ENCODE data around the gene ELMO3. TPM values are rescaled to one million over a fixed set of nuclear protein-coding genes. Genes with fewer than 3 reads are reported as not detected.

Gene ELMO3
- total RNA-seq, 4 donors from 2014 or later, result 0.51 to 1.5 (median 0.93) TPM

DNA sequence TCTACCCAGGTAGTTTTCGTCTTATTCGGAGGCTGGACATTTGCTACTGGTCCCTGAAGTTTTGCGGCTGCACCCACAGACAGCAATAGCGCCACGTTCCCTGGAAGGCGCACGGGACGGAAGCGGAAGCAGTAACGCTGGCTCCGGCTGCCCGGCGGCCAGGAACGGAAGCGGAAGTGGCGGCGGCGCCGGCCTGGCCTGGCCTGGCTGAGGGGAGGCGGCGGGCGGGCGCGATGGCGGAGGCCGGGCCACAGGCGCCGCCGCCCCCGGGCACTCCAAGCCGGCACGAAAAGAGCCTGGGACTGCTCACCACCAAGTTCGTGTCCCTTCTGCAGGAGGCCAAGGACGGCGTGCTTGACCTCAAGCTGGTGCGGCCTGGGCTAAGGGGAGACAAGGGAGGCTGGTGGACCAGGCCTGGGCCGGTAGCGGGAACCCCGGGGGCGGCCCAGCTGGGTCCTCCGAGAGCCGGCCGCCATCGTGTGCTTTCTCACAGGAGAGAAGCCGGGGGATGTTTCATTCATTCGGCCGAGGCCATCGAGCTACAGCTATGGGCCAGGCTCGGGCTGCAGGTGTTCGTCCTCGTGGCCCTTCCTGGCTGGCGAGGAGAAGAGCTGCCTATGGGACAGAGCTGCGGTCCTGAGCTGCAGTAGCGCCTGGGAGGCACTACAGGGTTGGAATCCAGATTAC lies 6.8 kb upstream of the ELMO3 start, which contains the start of gene E2F4:
TSS of gene E2F4 (plus strand) at position 161 of the 687 bp plus-strand sequence. CDS start at position 234, 73 bp downstream.
- TF ChIP-seq, protein P1, sequence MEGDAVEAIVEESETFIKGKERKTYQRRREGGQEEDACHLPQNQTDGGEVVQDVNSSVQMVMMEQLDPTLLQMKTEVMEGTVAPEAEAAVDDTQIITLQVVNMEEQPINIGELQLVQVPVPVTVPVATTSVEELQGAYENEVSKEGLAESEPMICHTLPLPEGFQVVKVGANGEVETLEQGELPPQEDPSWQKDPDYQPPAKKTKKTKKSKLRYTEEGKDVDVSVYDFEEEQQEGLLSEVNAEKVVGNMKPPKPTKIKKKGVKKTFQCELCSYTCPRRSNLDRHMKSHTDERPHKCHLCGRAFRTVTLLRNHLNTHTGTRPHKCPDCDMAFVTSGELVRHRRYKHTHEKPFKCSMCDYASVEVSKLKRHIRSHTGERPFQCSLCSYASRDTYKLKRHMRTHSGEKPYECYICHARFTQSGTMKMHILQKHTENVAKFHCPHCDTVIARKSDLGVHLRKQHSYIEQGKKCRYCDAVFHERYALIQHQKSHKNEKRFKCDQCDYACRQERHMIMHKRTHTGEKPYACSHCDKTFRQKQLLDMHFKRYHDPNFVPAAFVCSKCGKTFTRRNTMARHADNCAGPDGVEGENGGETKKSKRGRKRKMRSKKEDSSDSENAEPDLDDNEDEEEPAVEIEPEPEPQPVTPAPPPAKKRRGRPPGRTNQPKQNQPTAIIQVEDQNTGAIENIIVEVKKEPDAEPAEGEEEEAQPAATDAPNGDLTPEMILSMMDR (IDR thresholded peaks at IDR 0.05; ENCODE audit: low read depth), result no peak

DNA sequence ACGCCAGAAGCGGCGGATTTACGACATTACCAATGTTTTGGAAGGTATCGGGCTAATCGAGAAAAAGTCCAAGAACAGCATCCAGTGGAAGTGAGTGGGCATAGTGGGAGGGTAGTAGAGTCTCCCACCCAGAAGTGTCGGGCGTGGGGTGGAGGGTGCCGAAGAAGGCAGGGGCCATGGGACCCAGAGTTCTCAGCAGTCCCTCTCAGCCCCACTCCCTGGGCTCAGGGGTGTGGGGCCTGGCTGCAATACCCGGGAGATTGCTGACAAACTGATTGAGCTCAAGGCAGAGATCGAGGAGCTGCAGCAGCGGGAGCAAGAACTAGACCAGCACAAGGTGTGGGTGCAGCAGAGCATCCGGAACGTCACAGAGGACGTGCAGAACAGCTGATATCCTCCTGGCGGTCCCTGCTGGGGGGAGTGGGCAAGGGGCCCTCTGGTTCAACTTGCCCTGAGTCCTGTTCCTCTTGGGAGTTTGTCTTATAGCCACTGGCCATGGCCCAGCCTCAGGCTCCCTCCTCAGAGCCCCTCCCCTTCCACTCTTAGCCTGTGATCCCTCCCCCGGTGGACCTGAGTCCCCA lies 6.1 kb upstream of the ELMO3 start:
- TF ChIP-seq, protein P1 (IDR thresholded peaks at IDR 0.05; ENCODE audit: low read depth), result no peak

DNA sequence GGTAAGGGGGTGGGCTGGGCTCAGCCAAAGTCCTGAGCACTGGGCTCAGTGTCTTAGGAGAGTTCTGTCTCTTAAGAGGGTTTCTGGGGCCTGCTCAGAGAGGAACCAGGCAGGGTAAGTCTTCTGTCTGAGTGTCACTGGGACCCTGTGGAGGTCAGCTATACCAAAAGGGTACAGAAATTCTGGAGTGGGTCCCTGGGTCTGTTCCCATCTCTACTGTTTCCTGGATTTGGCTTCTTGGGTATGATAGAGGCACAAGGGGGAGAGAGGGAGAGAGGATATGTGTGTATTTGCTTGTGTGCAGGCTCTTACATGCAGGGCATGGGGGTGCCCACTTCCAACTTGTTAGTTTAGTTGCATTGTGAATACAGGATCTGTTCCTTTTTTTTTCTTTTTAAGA lies 5.4 kb upstream of the ELMO3 start:
- TF ChIP-seq, protein P1 (IDR thresholded peaks at IDR 0.05; ENCODE audit: low read depth), result no peak

DNA sequence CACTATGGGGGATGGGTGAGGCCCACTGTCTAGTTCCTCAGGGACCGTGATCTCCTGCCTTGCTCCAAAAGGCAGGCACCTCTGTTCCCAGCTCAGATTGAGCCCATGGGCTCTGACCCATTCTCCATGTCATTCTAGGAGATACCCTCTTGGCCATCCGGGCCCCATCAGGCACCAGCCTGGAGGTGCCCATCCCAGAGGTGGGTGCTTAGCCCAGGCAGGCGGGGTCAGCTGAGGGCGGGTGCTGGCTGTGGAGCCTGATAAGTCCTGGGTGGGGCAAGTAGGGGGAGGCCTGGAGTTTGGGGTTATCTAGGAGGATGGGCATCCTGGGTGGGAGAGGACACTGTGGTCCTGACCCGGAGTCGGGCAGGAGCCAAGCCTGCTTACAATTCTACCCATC lies 4.7 kb upstream of the ELMO3 start:
- TF ChIP-seq, protein P1 (IDR thresholded peaks at IDR 0.05; ENCODE audit: low read depth), result no peak

DNA sequence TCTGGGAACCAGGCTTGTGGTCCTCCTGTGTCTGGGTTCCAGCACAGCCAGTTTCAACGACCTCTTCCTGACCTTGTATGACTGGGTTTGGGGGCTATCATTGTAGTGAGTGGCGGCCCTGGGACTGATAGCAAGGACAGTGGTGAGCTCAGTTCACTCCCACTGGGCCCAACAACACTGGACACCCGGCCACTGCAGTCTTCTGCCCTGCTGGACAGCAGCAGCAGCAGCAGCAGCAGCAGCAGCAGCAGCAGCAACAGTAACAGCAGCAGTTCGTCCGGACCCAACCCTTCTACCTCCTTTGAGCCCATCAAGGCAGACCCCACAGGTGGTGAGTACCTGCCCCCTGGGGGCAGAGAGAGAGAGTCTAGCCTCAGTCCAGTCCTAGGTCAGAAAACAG lies 3.3 kb upstream of the ELMO3 start:
- TF ChIP-seq, protein P1 (IDR thresholded peaks at IDR 0.05; ENCODE audit: low read depth), result no peak

DNA sequence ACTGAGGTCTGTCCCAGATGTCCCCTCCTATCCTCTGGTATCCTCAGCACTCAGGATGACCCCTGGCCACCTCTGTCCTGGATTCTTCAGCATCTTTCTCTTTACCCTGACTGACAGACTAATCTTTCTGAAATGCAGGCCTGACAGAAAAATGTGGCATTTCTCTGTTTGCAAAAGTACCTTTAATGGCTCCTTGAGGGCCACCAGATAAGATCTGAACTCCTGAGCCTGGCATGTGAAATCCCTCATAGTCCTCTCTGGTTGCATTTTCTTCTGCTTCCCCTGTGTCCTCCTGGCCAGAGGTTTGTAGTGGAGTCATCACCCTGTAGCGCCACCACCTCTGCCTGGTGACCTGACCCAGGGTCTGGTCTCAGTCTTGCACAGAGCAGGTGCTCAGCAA lies 2.0 kb upstream of the ELMO3 start:
- TF ChIP-seq, protein P1 (IDR thresholded peaks at IDR 0.05; ENCODE audit: low read depth), result no peak

DNA sequence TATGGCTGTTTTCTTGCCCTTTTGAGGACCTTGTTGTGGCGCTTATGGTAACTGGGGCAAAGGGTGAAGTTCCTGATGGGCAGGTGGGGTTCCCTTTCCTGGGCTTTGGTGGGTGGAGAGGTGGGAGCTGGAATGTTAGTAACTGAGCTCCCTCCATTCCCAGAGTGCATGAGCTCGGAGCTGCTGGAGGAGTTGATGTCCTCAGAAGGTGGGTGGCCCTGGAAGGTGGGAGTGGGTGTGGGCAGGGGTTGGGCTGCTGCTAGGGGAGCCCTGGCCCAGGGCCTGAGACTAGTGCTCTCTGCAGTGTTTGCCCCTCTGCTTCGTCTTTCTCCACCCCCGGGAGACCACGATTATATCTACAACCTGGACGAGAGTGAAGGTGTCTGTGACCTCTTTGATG lies 1.2 kb upstream of the ELMO3 start:
- TF ChIP-seq, protein P1 (IDR thresholded peaks at IDR 0.05; ENCODE audit: low read depth), result no peak

All from subcutaneous adipose tissue (tissue), 4 donors.